Measurements from ENCODE around the gene MIOX. TPM values are rescaled to one million over a fixed set of nuclear protein-coding genes. Genes with fewer than 3 reads are reported as not detected.

Gene MIOX
- total RNA-seq, 2 experiments from 2014 or later: 0.29 TPM; not detected in 1

GRCh38 chr22:50464451-50464850 lies 22.2 kb upstream of the MIOX start:
- Mint-ChIP-seq H3K4me3 (no peak overlapping the region), H3K4me1 (peaks cover 32% of the 10 kb centered on the region), H3K36me3 (peaks cover 19% of the 10 kb centered on the region), H3K9me3 (no peaks in the 10 kb centered on the region), H3K27ac (no peak overlapping the region), H3K27me3 (no peaks in the 10 kb centered on the region)
- DNase-seq: no peak

GRCh38 chr22:50465066-50465930 lies 21.4 kb upstream of the MIOX start:
- peaks cover 38% of the 10 kb centered on the region for H3K4me1 Mint-ChIP-seq
- no peaks in the 10 kb centered on the region for H3K27me3 Mint-ChIP-seq
- H3K36me3 Mint-ChIP-seq: peaks cover 17% of the 10 kb centered on the region
- H3K9me3 Mint-ChIP-seq: no peaks in the 10 kb centered on the region
- no peak overlapping the region for H3K27ac Mint-ChIP-seq
- no peak for DNase-seq
- H3K4me3 Mint-ChIP-seq: no peak overlapping the region

GRCh38 chr22:50467341-50467740 lies 19.3 kb upstream of the MIOX start:
- Mint-ChIP-seq H3K27me3 (no peaks in the 10 kb centered on the region), H3K4me1 (peaks cover 59% of the 10 kb centered on the region), H3K4me3 (no peak overlapping the region), H3K9me3 (no peaks in the 10 kb centered on the region), H3K27ac (no peak overlapping the region), H3K36me3 (peaks cover 12% of the 10 kb centered on the region)
- no peak for DNase-seq

GRCh38 chr22:50467773-50468440 lies 18.8 kb upstream of the MIOX start:
- no peak for DNase-seq
- Mint-ChIP-seq H3K36me3 (peaks cover 12% of the 10 kb centered on the region), H3K27ac (peak overlapping the region; percentile 91), H3K27me3 (no peaks in the 10 kb centered on the region), H3K4me1 (peaks cover 65% of the 10 kb centered on the region), H3K9me3 (no peaks in the 10 kb centered on the region), H3K4me3 (peak overlapping the region; percentile 14)

- H3K36me3 Mint-ChIP-seq: peaks cover 9% of the 10 kb centered on the region
- DNase-seq: no peak
- H3K27ac Mint-ChIP-seq: peak overlapping the region; percentile 91
- H3K27me3 Mint-ChIP-seq: no peaks in the 10 kb centered on the region
- peak overlapping the region; percentile 71 for H3K4me3 Mint-ChIP-seq
- H3K4me1 Mint-ChIP-seq: peaks cover 72% of the 10 kb centered on the region
- no peaks in the 10 kb centered on the region for H3K9me3 Mint-ChIP-seq
Measured at GRCh38 chr22:50468626-50469025, 18.0 kb upstream of the MIOX start.

- DNase-seq: peak; percentile 97
- Mint-ChIP-seq H3K27ac (peak overlapping the region; percentile 91), H3K4me1 (peaks cover 75% of the 10 kb centered on the region), H3K4me3 (peak overlapping the region; percentile 71), H3K27me3 (no peaks in the 10 kb centered on the region), H3K9me3 (no peaks in the 10 kb centered on the region), H3K36me3 (peaks cover 9% of the 10 kb centered on the region)
Measured at GRCh38 chr22:50469377-50470305, 17.0 kb upstream of the MIOX start.

GRCh38 chr22:50470491-50470890 lies 16.2 kb upstream of the MIOX start:
- DNase-seq: no peak
- Mint-ChIP-seq H3K4me3 (peak overlapping the region; percentile 71), H3K27ac (peak overlapping the region; percentile 91), H3K9me3 (no peaks in the 10 kb centered on the region), H3K4me1 (peaks cover 76% of the 10 kb centered on the region), H3K27me3 (no peaks in the 10 kb centered on the region), H3K36me3 (peaks cover 8% of the 10 kb centered on the region)

GRCh38 chr22:50471197-50471847 lies 15.3 kb upstream of the MIOX start:
- peaks cover 6% of the 10 kb centered on the region for H3K36me3 Mint-ChIP-seq
- no peaks in the 10 kb centered on the region for H3K9me3 Mint-ChIP-seq
- H3K27ac Mint-ChIP-seq: peak overlapping the region; percentile 91
- H3K4me3 Mint-ChIP-seq: peak overlapping the region; percentile 71
- DNase-seq: no peak
- H3K27me3 Mint-ChIP-seq: no peaks in the 10 kb centered on the region
- H3K4me1 Mint-ChIP-seq: peaks cover 74% of the 10 kb centered on the region

- no peak for DNase-seq
- peaks cover under 1% of the 10 kb centered on the region for H3K36me3 Mint-ChIP-seq
- no peaks in the 10 kb centered on the region for H3K27me3 Mint-ChIP-seq
- peak overlapping the region; percentile 55 for H3K4me3 Mint-ChIP-seq
- no peaks in the 10 kb centered on the region for H3K9me3 Mint-ChIP-seq
- H3K4me1 Mint-ChIP-seq: peaks cover 68% of the 10 kb centered on the region
- peak overlapping the region; percentile 91 for H3K27ac Mint-ChIP-seq
Measured at GRCh38 chr22:50471962-50472361, 14.7 kb upstream of the MIOX start.

GRCh38 chr22:50473088-50473487 lies 13.6 kb upstream of the MIOX start:
- peaks cover 59% of the 10 kb centered on the region for H3K4me1 Mint-ChIP-seq

GRCh38 chr22:50473855-50474671 lies 12.6 kb upstream of the MIOX start:
- peak overlapping the region; percentile 94 for H3K4me3 Mint-ChIP-seq
- H3K36me3 Mint-ChIP-seq: no peaks in the 10 kb centered on the region
- peak overlapping the region; percentile 90 for H3K27ac Mint-ChIP-seq
- H3K4me1 Mint-ChIP-seq: peaks cover 50% of the 10 kb centered on the region
- peak; percentile 60 for DNase-seq
- no peaks in the 10 kb centered on the region for H3K9me3 Mint-ChIP-seq
- no peaks in the 10 kb centered on the region for H3K27me3 Mint-ChIP-seq

More at GRCh38 chr22:50473088-50473487, 13.6 kb upstream of the MIOX start:
- peak; percentile 63 for DNase-seq
- H3K36me3 Mint-ChIP-seq: no peaks in the 10 kb centered on the region
- H3K27ac Mint-ChIP-seq: peak overlapping the region; percentile 90
- H3K9me3 Mint-ChIP-seq: no peaks in the 10 kb centered on the region
- H3K4me3 Mint-ChIP-seq: peak overlapping the region; percentile 94
- H3K27me3 Mint-ChIP-seq: no peaks in the 10 kb centered on the region

- DNase-seq: peak; percentile 93
- H3K9me3 Mint-ChIP-seq: no peaks in the 10 kb centered on the region
- H3K36me3 Mint-ChIP-seq: no peaks in the 10 kb centered on the region
- peaks cover 43% of the 10 kb centered on the region for H3K4me1 Mint-ChIP-seq
- peaks cover 2% of the 10 kb centered on the region for H3K27me3 Mint-ChIP-seq
- H3K4me3 Mint-ChIP-seq: peak within 1 kb of the TSS; percentile 94
- peak within 1 kb of the TSS; percentile 90 for H3K27ac Mint-ChIP-seq
Measured at GRCh38 chr22:50474710-50475651, 11.7 kb upstream of the MIOX start, which contains the start of gene SBF1. Gene SBF1 (minus strand): TSS chr22:50475035. CDS start chr22:50474840, 195 bp downstream.

GRCh38 chr22:50475652-50476002 lies 11.0 kb upstream of the MIOX start:
- no peak for DNase-seq
- H3K27ac Mint-ChIP-seq: no peak overlapping the region
- H3K36me3 Mint-ChIP-seq: no peaks in the 10 kb centered on the region
- H3K27me3 Mint-ChIP-seq: peaks cover 7% of the 10 kb centered on the region
- peaks cover 40% of the 10 kb centered on the region for H3K4me1 Mint-ChIP-seq
- no peaks in the 10 kb centered on the region for H3K9me3 Mint-ChIP-seq
- H3K4me3 Mint-ChIP-seq: peak overlapping the region; percentile 65

Measured in activated naive CD8-positive, alpha-beta T cell treated with anti-CD3 and anti-CD28 coated beads for 36 hours (primary cell).